Ishikawa (cell line): ENCODE data around the gene SCN7A.

Experiments used
- CEBPB ChIP-seq: IDR thresholded peaks from 2 replicates; pipeline ENCODE4 v1.6.1; 2012
- EGR1 ChIP-seq: IDR thresholded peaks from 2 replicates; pipeline ENCODE4 v1.6.1; 2012
- EP300 ChIP-seq: IDR thresholded peaks from 2 replicates; pipeline ENCODE4 v1.6.1; 2012; ENCODE audit warnings: borderline replicate concordance
- FOXM1 ChIP-seq: IDR thresholded peaks from 2 replicates; pipeline ENCODE4 v1.6.1; 2012; ENCODE audit warnings: low read depth, borderline replicate concordance
- RAD21 ChIP-seq: IDR thresholded peaks from 2 replicates; pipeline ENCODE4 v1.6.1; 2012; ENCODE audit warnings: low read depth
- TAF1 ChIP-seq: IDR thresholded peaks from 2 replicates; pipeline ENCODE4 v1.6.1; 2012; ENCODE audit warnings: low read depth, mild to moderate bottlenecking
- TEAD4 ChIP-seq: IDR thresholded peaks from 2 replicates; pipeline ENCODE4 v1.6.1; 2012
- YY1 ChIP-seq: IDR thresholded peaks from 2 replicates; pipeline ENCODE4 v1.6.1; 2012; ENCODE audit warnings: low read depth

- no peak for TF ChIP-seq CEBPB
- TF ChIP-seq RAD21 = no peak
- no peak for TF ChIP-seq EGR1
- no peak for TF ChIP-seq YY1
- TF ChIP-seq TAF1 = no peak
- TF ChIP-seq EP300 = no peak
- no peak for TF ChIP-seq TEAD4
- no peak for TF ChIP-seq FOXM1
Measured at GRCh38 chr2:166449439-166449838, 44.6 kb downstream of the SCN7A start.
